Upper lobe of left lung (tissue), 4 donors: ENCODE data around the gene MAGEA9B.

Source experiments
- CTCF ChIP-seq, 6 experiments: fragments of 450-650 bp in 4 of 6; fragments of 200-600 bp in 2 of 6; sonication (generic) in 2 of 6; IDR thresholded peaks; one replicate each; pipeline ENCODE4 v1.5.1; 2016 to 2019; ENCODE audit warnings: antibody characterized with exemption in 6 of 6
- POLR2A ChIP-seq, 4 donors: fragments of 450-650 bp; IDR thresholded peaks; one replicate each; pipeline ENCODE4 v1.5.1; 2016 to 2017; ENCODE audit warnings: antibody characterized with exemption in 4 of 4, mild to moderate bottlenecking in 2 of 4
- POLR2AphosphoS5 ChIP-seq, 2 donors: sonication (generic); formaldehyde crosslinking; IDR thresholded peaks; one replicate each; pipeline ENCODE4 v1.5.1; 2017; ENCODE audit warnings: antibody characterized with exemption in 2 of 2

- no peak for TF ChIP-seq POLR2A (IDR thresholded peaks at IDR 0.05)
- no peak for TF ChIP-seq POLR2AphosphoS5 (IDR thresholded peaks at IDR 0.05)
- no peak for TF ChIP-seq CTCF (IDR thresholded peaks at IDR 0.05)
Observed at GRCh38 chrX:149571770-149572169, 15.5 kb downstream of the MAGEA9B start.
